ENCODE measurements around the gene RPS5. TPM values are rescaled to one million over a fixed set of nuclear protein-coding genes. Genes with fewer than 3 reads are reported as not detected.

Gene RPS5
- total and polyA plus RNA-seq, 10 donors: 712 to 2,466 (median 1,177) TPM

DNA sequence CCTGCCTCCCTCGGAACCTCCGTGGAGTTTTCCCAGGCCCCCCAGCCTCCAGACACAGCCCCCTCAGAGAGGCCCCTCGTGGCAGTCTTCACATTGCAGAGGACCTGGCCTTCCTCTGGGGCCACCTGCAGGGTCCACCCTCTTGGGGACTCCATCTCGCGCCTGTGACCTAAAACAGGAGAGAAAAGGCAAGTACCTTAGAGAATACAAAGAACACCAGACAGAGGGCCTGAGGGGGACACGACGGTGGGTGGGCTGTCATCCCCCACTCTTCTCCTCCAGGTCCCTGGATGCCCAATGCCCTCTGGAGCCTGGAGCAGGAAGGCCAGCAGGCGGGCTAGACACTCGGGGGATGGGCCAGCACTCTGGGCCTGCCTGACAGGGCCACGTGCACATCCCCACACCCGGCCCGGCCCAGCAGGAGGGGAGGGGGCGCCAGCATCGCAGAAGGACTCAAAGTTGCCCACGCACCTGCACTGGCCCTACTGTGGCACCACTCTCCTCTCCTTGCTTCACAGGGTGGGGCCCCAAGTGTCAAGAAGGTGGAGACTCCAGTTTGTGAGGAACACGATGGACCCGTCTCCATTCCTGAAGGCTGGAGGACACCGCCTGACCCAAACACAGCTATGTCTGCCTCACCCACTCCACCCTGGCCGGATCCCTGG is 29.5 kb upstream of the RPS5 start:
- Histone ChIP-seq H3K27me3 (replicated peaks in 1 of 7) (peaks cover 0 to 27% (median 10%) of the 10 kb centered on the region in 7 donors), H3K4me3 (peak overlapping the region in 4 of 8 donors; percentile 38 to 70 (median 54)), H3K27ac (no peak overlapping the region), H3K36me3 (peaks cover 0 to 6% (median 0%) of the 10 kb centered on the region in 6 donors), H3K4me1 (peaks cover 21 to 47% (median 36%) of the 10 kb centered on the region in 6 donors), H3K9me3 (no peaks in the 10 kb centered on the region)
- TF ChIP-seq CTCF (IDR thresholded peaks at IDR 0.05 in 8 of 11, conservative IDR thresholded peaks at IDR 0.05 in 3 of 11) (no peak), POLR2AphosphoS5 (IDR thresholded peaks at IDR 0.05) (no peak), POLR2A (IDR thresholded peaks at IDR 0.05) (no peak)
- 73 to 87% (median 80%) methylated on average over 15 to 19 of the region's 19 CpGs for WGBS, 5 donors
- DNase-seq: no peak
- intact Hi-C loops (cut with DNase I; ENCODE audit: low total_unique reads): no loop called here

DNA sequence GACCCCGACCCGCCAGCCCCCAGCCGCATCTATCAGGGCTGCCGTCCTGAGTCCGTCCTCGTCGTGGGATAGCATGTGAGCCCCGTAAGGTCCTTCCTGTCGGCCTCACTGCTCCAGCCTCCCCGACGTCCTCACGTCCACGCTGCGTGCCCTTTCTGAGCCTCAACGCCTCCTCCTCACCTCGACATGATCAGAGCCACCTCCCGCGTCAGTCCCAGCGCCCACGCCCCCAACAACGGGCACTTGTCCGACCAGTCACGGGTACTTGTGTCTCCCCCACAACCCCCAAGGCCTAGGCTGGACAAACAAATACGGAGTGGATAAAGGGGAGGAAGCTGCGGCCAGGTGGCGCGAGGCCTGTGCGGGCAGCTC is 25.2 kb upstream of the RPS5 start:
- 3 to 6% (median 5%) methylated on average over 26 to 28 of the region's 28 CpGs for WGBS, 5 donors
- no peak for TF ChIP-seq POLR2A (IDR thresholded peaks at IDR 0.05)
- TF ChIP-seq POLR2AphosphoS5 (IDR thresholded peaks at IDR 0.05): no peak
- TF ChIP-seq CTCF (IDR thresholded peaks at IDR 0.05 in 8 of 11, conservative IDR thresholded peaks at IDR 0.05 in 3 of 11): no peak
- no peaks in the 10 kb centered on the region for H3K36me3 ChIP-seq
- peak; percentile 87 for DNase-seq
- H3K27ac ChIP-seq: peak overlapping the region; percentile 88 to 96 (median 92)
- peak overlapping the region; percentile 60 to 95 (median 84) for H3K4me3 ChIP-seq
- H3K9me3 ChIP-seq: no peaks in the 10 kb centered on the region
- intact Hi-C loops (cut with DNase I; ENCODE audit: low total_unique reads): no loop called here
- H3K27me3 ChIP-seq (replicated peaks in 1 of 7): peaks cover 0 to 9% (median 2%) of the 10 kb centered on the region in 7 donors
- H3K4me1 ChIP-seq: peaks cover 13 to 46% (median 36%) of the 10 kb centered on the region in 6 donors

DNA sequence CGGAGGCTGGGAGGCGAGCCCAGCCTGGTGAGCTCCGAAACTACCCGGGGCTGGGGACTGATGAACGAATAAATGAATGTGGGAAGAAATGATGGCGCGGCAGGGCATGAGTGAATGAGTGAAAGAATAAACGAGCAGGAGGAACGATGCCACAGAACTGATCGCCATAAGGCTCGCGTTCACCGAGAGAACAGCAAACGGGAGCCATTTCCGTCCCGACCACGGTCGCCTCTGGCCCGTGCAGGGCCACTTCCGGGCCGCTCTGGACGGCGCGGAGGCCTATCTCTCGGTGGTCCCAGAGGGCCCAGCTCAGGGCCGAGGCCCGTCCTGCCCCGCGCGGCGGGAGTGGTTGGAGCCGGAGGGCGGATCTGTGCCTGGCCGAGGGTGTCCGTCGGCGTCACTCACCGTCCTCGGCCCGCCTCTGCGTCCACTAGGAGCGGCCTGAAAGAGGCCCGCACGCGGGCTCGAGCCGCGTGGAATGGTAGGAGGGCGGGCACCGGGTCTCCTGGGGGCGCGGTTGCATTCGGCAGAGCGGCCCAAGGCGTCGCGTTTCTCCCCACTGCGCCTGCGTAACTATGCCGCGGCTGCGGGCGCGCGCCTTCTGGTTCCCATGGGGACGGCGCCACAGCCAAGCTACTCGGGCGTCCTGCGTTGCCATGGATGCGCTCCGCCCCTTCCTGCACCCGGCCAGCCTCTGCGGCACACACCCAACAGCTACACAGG is 24.6 kb upstream of the RPS5 start, which contains the start of gene ZNF497:
TSS of gene ZNF497 (minus strand) at position 480 of the 723 bp plus-strand sequence. CDS start 5,116 bp downstream, outside the sequence.
- Histone ChIP-seq H3K27me3 (replicated peaks in 1 of 7) (peaks cover 0 to 4% (median 0%) of the 10 kb centered on the region in 7 donors), H3K4me1 (peaks cover 7 to 41% (median 31%) of the 10 kb centered on the region in 6 donors), H3K36me3 (peaks cover 0 to under 1% (median 0%) of the 10 kb centered on the region in 6 donors), H3K4me3 (peak within 1 kb of the TSS; percentile 60 to 95 (median 84)), H3K27ac (peak within 1 kb of the TSS; percentile 88 to 96 (median 92)), H3K9me3 (no peaks in the 10 kb centered on the region)
- intact Hi-C loops (cut with DNase I; ENCODE audit: low total_unique reads): no loop called here
- peak in 2 of 3 donors; percentile 83 to 95 for TF ChIP-seq POLR2AphosphoS5 (IDR thresholded peaks at IDR 0.05)
- peak in 1 of 3 donors; percentile 13 for TF ChIP-seq POLR2A (IDR thresholded peaks at IDR 0.05)
- TF ChIP-seq CTCF (IDR thresholded peaks at IDR 0.05 in 8 of 11, conservative IDR thresholded peaks at IDR 0.05 in 3 of 11): peak in 4 of 11 experiments; percentile 17 to 42 (median 34)
- DNase-seq: peak; percentile 100
- WGBS, 5 donors: 0 to 1% (median 0%) methylated on average over 21 to 74 of the region's 74 CpGs

- WGBS, 5 donors: 26 to 42% (median 38%) methylated on average over 5 of the region's 5 CpGs
Measured at GRCh38 chr19:58364146-58364545, 22.9 kb upstream of the RPS5 start.

More at GRCh38 chr19:58364146-58364545, 22.9 kb upstream of the RPS5 start:
- peaks cover 0 to 18% (median 0%) of the 10 kb centered on the region in 6 donors for H3K36me3 ChIP-seq
- H3K4me3 ChIP-seq: no peak overlapping the region
- DNase-seq: no peak
- TF ChIP-seq POLR2AphosphoS5 (IDR thresholded peaks at IDR 0.05): no peak
- TF ChIP-seq CTCF (IDR thresholded peaks at IDR 0.05 in 8 of 11, conservative IDR thresholded peaks at IDR 0.05 in 3 of 11): no peak
- no peak for TF ChIP-seq POLR2A (IDR thresholded peaks at IDR 0.05)
- no peaks in the 10 kb centered on the region for H3K9me3 ChIP-seq
- intact Hi-C loops (cut with DNase I; ENCODE audit: low total_unique reads): no loop called here
- no peaks in the 10 kb centered on the region for H3K27me3 ChIP-seq (replicated peaks in 1 of 7)
- no peak overlapping the region for H3K27ac ChIP-seq
- H3K4me1 ChIP-seq: peaks cover 5 to 36% (median 24%) of the 10 kb centered on the region in 6 donors

Measured in spleen (tissue), 11 donors.